ENCODE measurements around the gene XPR1.

XPR1 gene

GRCh38 chr1:180615493-180616290, 16.1 kb upstream of the XPR1 start:
- DNase-seq: no peak

GRCh38 chr1:180616439-180616838, 15.4 kb upstream of the XPR1 start:
- DNase-seq: no peak

DNA sequence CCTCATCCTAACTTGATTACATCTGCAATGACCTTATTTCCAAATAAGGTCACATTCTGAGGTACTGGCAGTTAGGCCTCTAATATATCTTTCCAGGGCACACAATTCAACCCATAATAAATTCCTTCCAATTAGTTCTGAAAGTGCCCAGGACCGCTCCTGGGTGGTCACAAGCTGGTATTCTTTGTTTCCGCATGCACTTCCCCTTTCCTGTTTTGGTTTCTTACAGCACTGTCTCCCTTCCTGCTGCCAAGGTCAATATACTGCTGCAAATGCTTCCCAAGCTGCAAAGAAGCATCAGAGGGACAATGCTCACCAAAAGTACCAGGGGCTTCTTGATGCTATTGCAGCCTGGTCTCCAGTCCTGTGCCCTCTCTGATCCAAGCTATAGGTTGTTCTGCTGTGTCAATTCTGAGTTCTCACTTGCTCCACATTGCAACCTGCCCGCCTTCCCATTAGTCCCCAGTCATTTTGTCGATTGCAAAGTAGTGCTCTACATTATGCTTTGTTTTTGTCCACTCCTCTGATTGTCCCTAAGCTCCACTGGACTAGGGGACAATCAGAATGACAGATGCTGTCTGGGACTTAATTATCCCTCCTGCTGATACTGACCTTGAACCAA, 13.9 kb upstream of the XPR1 start:
- no peak for DNase-seq

- DNase-seq: no peak
Measured at GRCh38 chr1:180620581-180620980, 11.2 kb upstream of the XPR1 start.

- no peak for DNase-seq
Measured at GRCh38 chr1:180622658-180623508, 8.9 kb upstream of the XPR1 start.

DNA sequence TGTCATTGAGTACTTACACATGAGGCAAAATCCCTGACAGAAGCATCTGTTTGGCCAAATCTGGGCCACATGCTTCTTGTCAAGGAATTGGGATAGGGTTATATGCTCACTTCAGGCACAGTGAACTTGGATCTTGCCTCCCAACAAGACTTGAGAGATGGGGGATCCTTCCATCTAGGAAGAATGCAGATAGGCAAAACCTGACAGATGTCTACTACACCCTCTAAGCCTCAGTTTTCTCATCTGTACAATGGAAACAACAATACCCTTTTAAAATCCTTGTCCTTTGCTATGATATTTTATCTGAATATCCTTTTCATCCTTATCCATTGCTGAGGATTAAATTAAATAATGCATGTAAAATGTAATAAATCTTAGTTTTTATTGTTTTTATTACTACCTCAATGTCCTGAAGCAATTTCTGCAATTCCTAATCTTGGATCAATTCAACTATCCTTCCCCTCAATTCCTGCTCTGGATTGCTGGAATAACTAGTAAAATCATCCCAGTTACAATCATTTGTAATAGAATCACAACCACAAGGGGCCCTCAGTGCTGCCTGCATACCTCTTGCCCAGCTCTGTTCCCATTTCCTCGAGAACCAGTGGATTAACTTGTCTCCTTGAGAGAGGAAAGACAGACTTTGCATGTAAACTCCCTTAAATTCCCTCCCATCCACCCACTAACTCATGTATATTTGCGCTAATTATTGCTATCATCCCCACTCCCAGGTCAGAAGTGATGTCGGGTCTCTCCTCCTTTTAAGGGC, 8.1 kb upstream of the XPR1 start:
- no peak for DNase-seq

DNA sequence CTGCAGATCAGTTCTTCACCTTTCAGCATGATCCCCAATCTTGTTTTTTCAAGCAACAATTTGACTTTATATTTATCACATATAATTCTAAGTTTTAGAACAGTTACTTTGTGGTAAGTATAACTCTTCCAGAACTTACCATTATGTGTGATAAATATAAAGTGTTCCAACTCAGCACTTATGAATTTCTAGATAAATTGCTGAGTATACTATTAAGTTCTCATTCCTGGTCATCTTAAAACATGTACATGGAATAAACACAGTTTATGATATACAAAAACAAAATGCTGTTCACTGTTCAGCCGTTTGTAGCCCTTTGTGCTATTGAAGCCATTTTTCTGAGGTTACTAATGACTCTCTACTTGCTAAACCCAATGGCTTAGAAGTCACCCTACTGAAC, 5.1 kb upstream of the XPR1 start:
- no peak for DNase-seq

GRCh38 chr1:180627411-180627810, 4.4 kb upstream of the XPR1 start:
- DNase-seq: no peak

DNA sequence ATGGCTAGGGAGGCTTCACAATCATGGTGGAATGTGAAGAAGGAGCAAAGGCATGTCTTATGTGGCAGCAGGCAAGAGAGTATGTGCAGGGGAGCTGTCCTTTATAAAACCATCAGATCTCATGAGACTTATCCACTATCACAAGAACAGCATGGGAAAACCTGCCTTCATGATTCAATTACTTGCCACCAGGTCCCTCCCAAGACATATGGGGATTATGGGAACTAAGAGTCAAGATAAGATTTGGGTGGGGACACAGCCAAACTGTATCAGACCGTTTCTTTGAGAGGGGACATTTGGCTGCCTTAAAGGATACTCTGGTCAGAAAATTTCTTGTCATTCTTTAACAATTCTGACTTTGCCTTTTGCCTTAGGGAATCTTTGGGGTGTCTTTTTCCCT, 3.2 kb upstream of the XPR1 start:
- no peak for DNase-seq

DNA sequence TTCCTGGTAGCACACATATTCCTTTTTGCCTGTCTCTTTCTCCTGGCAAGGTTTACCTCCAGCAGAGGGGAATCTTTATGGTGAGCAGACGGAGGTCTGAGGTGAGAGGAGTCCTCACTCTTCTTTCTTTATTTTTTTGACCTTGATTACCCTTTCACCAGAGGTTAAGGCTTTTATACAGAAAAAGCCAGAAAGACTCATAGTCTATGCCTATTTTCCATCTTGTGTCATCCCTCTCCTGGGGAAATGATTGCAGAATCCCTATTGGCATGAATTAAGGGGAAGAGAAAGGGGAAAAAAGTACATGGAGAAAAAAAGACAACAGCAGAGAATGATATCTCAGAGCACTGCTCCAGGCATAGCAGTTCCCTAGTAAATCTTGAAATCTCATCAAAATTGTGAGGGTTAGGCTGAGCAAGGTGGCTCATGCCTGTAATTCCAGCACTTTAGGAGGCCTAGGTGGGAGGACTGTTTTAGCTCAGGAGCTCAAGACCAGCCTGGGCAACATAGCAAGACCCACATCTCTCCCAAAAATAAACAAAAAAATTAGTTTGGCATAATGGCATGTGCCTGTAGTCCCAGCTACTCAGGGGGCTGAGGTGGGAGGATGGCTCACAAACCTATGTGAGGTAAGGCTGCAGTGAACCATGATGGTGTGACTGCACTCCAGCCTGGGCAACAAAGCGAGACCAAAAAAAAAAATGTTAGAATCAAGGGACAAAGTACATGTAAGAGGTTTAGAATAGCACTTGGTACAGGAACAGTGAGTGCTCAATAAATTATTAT, 1.2 kb upstream of the XPR1 start:
- no peak for DNase-seq

DNA sequence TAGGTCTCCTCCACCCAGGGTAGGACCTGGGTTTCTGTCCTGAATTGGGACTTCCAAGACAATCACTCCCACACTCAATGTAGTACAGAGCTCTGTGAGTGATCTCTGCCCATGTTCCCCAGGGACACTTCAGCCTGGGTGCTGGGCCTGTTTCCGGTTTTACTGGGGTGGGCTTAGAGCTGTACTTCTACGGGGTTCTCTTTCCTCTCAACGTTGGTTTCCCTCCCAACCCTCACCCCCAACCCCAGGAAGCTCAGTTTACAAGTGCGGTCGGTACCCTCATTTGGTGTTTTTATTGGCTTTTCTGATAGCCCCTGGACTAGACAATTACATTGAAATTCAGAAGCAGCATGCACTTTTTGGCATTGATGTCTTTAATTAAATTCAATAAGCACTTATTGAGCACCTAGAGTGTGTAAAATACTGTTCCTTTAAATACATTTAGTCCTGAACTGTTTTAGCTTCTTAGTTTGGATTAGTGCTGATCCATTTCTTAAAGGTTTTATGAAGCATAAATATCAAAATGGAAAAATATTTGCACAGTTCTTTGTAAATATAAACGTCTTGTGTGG, 542 bp upstream of the XPR1 start:
- no peak for DNase-seq

- DNase-seq: no peak
Measured at GRCh38 chr1:180632326-180633056, 669 bp downstream of the XPR1 start.

DNA sequence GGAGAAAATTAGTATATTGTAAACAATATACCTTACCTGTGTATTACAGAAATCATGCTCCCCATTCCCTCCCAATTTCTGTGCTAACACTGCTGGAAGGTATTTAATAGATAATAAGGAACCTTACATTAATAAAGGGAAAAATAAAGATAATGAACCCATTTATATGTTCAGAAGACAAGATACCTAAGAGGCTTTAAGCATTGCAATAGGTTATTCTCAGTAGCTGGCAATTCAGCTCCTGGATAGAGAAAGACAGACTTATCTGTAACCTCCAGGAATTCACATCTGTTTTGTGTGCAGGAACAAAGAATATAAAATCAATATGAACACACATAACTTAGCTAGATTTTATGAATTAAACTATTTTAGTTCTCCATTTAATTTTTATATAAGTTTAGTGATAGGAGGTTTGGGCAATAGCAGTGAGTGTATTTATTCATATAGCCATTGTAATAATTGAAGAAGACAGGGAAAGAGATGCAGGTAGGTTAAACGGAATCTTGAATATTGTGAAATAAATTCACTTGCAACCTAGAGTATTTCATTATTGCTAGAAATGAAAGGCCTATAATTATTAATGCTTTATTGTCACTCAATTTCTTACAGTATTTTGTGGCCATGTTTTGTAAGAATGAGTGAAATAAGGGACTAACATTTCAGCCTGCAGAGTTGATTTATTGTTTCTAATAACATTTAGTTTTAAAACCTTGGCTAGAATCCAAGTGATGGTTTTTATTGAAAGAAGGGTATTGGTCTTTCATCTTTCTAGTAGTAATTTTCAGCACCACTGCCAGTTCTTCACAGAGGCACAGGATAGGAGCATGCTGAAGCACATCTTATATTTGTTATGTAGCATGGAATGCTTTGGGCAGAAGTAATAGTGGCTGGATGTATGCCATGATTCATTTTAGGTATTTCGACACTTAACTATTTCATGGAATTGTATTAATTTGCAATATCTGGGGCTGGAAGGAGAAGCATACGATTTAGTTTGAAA, 1.5 kb downstream of the XPR1 start:
- no peak for DNase-seq

DNA sequence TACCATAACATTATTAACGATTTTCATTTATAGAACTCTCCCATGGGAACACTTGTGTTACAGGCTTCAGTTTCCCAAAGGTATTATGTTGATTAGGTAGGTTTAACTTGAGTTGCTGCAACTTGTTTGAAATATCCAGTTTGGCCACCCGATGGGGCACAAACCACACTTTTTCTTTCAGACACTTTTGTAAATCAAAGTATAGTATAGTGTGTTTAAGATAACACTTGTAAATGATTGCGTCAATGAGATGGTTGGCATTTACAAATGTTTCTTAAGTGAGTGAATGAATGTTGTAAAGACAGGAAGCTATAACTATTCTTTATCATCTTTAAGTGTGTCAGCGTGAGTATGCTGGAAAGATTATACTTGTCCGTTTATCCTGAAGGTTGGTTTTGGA, 4.3 kb downstream of the XPR1 start:
- no peak for DNase-seq

GRCh38 chr1:180639871-180640270, 8.0 kb downstream of the XPR1 start:
- DNase-seq: no peak

GRCh38 chr1:180640531-180640949, 8.7 kb downstream of the XPR1 start:
- no peak for DNase-seq

- no peak for DNase-seq
Measured at GRCh38 chr1:180641662-180642061, 9.8 kb downstream of the XPR1 start.

- no peak for DNase-seq
Measured at GRCh38 chr1:180642781-180643180, 11.0 kb downstream of the XPR1 start.

DNA sequence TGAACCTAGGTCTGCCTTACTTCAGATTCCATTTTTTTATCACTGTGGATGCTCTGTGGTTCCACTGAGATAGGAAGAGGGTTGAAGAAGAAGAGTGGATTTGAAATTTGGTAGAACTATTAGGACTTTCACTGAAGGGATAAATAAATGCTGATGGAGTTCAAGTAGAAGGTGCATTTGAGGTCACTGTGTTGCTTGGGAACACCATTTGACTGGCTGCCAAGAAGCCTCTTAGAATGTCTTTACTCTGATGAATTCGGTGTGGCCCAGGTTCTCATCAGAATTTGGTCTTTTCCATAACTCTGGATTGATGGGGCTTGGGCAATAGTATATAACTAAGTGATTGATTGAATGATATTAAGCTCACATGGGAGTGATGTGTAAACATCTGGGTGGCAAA, 11.9 kb downstream of the XPR1 start:
- no peak for DNase-seq
